KG1 (cell line): ENCODE results near the gene NSUN6.

Experiments
- DNase-seq: peaks from one replicate; lab custom pipeline; 2025; lab: John Stamatoyannopoulos, UW

NSUN6 gene

DNA sequence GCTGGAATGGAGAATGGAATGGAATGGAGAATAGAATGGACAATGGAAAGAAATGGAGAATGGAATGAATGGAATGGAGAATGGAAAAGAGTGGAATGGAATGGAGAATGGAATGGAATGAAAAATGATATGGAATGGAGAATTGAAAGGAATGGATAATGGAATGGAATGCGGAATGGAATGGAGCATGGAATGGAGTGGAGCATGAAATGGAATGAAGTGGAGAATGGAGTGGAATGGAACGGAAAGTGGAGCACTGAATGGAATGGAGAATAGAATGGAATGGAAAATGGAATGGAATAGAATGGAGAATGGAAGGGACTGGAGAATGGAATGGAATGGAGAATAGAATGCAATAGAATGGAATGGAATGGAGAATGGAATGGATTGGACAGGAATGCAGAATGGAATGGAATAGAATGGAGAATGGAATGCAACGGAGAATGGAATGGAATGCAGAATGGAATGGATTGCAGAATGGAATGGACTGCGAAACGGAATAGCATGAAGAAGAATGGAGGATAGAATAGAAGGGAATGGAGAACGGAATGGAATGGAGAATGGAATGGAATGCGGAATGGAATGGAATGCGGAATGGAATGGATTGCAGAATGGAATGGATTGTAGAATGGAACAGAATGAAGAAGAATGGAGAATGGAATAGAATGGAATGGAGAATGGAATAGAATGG lies 89.4 kb downstream of the NSUN6 start:
- no peak for DNase-seq

DNA sequence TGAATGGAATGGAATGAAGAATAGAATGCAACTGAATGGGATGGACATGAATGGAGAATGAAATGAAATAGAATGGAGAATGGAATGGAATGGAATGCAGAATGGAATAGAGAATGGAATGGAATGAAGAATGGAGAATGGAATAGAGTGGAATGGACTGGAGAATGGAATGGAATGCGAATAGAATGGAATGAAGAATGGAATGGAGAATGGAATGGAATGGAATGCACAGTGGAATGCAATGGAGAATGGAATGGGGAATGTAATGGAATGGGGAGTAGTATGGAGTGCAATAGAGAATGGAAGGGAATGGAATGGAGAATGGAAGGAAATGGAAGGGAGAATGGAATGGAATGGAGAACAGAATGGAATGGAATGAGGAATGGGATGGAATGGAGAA lies 93.4 kb downstream of the NSUN6 start:
- no peak for DNase-seq

DNA sequence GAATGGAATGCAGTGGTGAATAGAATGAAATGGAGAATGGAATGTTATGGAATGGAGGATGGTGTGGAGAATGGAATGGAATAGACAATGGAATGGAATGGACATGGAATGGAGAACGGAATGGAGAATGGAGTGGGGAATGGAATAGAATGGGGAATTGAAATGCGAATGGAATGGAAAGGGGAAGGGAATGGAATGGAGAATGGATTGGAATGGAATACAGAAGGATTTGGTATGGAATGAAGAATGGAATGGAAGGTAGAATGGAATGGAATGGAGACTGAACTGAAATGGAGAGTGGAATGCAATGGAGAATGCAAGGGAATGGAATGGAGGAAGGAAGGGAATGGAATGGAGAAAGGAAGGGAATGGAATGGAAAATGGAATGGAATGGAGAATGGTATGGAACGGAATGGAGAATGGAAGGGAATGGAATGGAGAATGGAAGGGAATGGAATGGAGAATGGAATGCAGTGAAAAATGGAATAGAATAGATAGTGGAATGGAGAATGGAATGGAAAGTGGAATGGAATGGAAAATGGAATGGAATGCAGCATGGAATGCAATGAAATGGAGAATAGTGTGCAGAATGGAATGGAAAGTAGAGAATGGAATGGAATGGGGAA lies 94.8 kb downstream of the NSUN6 start:
- DNase-seq = no peak

DNA sequence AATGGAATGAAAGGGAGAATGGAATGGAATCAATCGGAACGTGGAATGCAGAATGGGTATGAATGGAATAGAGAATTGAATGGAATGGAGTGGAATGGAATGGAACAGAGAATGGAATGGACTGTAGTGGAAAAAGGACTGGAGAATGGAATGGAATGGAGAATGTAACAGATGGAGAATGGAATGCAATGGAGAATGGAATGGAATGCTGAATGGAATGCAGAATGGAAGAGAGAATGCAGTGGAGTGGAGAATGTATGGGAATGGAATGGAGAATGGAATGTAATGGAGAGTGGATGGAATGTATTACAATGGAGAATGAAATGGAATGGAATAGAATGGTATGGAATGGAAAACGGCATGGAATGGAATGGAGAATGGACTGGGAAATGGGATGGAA lies 96.9 kb downstream of the NSUN6 start:
- DNase-seq = no peak

DNA sequence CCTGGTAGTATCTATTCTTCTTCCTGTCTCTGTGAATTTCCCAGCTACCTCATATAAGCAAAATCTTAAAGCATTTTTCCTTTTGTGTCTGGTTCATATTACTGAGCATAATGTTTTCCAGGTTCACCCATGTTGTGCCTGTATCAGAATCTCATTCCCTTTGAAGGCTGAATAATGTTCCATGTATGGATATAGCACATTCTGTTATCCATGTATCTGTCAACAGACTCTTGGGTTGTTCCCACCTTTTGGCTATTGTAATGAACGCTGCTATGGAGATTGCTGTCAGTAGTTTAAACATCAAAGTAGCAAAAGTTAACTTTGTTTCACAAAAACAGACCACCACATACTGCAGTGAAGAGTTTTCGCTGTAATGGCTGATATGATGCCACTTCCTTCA lies 99.9 kb downstream of the NSUN6 start:
- no peak for DNase-seq

DNA sequence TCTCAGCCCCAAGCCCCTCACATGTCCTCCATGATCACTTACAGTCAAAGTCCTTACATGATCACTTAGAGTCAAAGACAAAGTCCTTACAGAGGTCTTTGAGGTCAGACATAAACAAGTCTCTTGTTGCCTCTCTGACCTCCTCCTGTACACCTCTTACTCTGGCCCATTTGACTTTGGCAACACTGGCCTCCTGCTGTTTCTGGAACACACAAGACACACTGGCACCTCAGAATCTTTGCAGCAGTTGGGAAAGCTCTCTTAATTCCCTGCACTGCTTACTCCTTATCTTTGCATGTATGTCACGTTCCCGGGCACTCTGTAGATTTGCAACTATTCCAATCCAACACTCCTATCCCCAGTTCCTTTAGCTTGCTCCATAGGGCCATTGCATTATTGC lies 102.3 kb downstream of the NSUN6 start:
- no peak for DNase-seq

DNA sequence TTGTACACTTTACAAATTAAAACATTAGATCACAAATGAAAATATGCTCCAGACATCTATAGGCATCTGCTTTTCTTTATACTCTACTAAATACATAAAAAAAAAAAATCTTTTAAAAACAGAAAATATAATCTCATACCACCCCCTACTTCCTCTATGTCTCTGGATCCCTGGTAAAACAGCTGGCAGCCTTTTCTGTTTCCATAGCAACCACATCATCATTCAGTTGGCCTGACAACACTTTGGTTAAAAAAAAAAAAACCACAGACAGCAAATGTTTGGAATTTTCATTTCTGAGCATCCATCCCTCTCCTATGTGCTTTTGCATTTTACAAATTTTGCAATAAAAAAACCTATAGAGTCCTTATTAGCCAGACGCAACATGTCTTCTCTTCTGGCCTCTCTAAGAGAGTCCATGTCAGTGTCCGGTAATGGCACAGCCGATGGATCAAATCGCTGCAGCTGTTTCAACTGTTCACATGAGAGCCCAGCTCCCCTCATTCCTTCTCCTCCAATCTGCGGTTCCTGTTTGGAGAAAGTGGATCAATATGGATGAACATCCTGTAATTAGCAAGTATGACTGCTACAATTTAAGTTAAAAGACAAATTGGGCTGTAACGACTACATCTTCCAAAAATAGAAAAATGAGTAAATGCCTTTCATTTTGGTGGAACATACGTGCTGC lies 105.6 kb downstream of the NSUN6 start:
- DNase-seq = no peak

DNA sequence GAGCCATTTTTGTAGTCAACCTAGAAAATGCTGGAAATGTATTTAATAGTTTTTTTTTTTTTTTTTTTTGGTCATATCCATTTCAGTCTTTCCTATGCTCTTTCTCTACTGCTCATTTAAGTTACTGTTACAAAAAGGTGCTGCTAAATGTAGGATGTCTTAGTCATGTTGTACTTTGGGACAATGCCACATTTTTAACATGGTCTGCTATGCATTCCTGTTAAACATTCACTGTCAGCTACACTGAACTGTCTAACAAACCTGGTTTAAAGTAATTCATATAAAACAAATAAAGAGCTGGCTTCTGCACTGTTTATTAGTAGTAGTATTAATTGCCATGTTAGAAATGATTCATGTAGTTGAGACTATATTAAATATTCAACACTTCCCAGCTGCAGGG lies 108.6 kb downstream of the NSUN6 start:
- no peak for DNase-seq

DNA sequence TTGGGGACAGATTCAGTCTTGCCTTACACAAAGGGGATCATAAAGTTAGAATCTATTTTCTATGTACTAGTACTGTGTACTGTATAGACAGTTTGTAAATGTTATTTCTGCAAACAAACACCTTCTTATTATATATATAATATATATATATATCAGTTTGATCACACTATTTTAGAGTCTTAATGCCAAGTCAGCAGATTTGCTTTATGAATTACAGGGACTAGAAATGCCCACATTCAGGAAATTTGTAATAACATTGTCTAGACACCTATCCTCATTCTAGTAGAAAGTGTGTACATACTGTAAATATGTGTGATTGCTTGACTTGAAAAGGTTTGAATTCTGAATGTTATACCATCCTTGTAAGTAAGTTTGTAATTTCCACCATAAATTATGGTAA lies 111.2 kb downstream of the NSUN6 start:
- no peak for DNase-seq

DNA sequence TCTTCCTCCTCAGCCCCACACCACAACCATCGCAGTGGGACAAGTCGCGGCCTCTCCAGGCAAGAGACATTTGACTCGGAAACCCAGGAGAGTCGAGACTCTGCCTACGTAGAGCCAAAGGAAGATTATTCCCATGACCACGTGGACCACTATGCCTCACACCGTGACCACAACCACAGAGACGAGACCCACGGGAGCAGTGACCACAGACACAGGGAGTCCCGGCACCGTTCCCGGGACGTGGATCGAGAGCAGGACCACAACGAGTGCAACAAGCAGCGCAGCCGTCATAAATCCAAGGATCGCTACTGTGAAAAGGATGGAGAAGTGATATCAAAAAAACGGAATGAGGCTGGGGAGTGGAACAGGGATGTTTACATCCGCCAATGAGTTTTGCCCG lies 112.1 kb downstream of the NSUN6 start:
- no peak for DNase-seq

DNA sequence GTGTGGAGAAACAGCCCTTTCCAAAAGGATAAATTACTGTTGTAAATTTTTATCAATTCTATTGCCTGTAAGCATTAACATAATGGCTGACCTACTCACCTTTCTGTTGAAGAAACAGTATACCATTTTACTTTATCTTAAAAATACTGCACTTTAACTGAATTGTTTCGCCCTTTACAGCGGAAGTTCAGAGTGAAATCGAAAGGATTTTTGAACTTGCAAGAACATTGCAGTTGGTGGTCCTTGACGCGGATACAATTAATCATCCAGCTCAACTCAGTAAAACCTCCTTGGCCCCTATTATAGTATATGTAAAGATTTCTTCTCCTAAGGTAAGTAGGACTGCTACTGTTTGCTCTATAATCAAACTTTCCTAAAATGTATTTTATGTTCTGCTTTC lies 117.5 kb downstream of the NSUN6 start:
- no peak for DNase-seq

DNA sequence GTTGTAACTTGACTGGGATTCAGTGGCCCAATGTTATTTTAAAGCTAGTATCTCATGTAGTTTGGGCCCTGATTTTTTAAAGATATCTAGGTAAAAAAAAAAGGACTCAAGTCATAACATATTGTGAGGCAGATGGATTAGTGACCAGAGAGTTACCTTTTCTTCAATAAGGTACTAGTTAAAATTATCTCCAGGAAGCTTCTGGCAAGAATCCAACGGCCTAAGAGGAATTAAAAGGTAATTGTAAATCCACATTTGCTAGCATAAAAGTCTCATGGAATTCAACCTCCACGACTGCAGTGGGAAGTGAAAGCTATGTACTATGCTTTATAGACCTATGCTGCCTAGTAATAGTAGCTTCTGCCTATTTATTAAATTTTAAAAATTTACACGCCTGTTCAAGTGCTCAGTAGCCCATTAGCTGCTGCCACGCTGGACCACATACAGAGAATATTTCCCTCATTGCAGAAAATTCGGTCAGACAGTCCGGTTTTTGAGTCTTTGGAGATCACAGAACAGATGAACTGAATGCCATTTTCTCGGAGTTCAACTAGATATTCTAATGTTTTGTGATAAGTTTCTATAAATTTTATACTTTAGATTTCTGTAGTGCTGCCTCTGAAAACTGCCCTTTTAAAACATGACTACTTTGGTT lies 118.4 kb downstream of the NSUN6 start:
- no peak for DNase-seq

DNA sequence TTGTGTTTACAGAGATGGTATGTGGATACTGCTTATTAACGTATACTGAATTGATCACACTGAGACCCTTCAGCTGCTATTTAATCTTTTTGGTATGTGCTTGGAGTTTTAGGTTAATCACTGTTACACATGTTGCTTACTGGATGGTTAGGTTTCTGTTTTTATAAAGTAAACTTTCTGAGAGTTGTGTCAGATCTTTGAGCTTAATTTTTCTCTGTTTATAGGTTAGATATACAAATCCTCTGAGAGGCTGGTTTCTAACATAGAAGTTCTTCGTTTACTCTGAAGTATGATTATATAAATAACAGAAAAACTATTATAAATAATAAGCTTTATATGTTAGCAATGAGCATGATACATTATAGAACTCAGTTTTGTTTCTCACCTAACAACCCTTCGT lies 123.1 kb downstream of the NSUN6 start:
- DNase-seq = no peak

DNA sequence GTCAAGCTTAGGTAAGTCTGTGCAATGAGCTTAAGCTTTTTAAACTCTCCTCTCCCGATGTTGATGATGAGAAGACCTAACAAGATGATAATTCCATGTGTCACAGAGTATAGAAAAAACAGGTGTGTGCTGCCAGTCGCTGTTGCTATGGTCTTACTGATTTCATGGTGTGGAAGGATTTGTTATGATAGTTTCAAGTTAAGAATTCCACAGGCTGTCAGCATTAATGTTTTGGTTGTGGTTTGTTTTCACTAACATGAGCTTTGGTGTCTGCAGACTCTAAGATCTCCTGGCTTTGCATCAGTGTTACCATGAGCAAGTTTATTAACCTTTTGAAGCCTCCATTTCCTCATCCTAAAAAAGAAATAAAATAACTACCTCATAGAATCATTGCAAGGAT lies 123.7 kb downstream of the NSUN6 start:
- DNase-seq = no peak

DNA sequence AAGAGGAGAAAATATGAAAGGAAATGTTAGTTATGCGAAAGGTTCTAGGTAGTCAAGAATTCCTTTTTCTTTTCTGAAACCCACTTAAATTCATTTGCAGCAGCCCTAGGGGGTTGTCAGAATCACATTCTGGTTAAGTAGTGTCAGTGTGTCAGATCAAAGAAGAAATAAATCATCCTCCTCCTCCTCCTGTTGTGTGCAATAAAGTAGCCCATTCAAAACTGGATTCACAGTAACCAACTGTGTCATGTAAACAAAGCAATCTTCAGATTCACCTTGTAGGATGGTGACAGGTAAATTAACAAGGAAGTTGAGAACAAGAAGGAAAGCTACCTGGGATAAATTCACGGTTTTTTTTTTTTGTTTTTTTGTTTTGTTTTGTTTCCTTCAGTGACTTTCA lies 127.5 kb downstream of the NSUN6 start:
- DNase-seq = no peak

DNA sequence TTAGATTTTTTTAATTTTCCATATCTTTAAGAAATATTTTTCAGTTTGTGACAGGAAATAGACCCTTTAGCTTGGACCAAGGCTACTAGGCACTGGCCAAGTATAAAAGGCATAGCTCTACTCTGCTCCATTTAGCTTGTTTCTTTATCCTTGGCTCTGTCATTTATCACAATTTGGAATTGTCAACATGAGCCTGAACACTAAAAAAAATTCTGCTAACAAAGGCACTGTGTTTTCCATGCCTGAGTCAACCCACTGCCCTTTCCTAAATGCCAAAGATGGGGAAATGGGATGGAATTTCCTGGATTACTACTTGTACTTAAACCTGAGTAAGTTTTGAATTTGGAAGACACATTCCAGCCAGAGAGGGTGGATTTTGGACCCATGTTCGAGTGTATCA lies 128.4 kb downstream of the NSUN6 start:
- DNase-seq = no peak

DNA sequence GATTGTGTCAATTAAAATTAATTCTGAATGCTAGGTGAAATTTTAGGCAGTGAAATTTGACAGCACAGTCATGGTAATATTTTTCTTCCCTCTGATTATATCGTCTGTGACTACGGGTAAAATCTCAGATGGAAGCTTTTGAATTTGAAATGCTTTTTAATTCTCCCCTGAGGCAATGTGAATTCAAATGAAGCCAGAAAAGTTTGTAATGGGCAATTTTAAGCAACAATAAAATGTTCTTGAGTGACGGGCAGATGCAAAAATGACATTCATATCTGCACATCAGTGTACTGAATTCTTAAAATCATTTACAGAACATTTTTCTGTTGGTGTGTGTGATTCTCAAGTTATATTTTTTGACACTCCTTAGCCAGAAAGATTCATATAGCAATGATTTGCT lies 134.5 kb downstream of the NSUN6 start:
- no peak for DNase-seq

DNA sequence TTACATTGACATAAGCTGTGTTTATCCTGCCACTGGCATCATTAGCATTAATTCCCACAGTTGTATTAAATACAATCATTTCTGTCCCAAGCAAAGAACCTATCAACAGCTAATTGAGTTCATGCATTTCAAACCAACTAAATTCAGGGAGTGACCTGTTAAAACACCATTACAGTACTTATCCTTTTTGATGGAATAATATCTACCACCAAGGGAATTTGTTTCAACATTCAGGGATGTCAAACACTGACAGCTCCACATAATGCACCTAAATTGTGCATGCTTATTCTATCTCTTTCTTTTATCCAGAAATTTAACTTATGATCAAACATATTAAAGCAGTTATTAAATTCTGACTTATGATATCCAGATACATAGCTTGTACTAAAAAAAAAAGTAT lies 136.8 kb downstream of the NSUN6 start:
- no peak for DNase-seq

DNA sequence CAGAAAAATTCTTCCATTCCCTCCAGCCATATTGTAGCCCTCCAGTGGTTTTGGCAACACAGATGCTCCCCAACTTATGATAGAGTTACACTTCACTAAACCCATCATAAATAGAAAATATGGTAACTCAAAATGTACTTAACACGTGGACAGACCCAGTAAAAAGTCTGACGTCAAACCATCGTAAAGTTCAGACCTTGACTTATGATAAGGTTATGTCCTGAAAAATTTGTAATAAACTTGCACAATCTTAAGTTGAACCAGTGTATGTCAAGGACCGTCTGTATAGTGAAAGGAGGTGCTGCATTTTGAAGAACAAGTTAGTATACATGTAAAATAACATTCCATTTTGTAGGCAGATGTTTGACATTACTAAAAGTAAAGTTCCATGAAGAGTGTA lies 142.8 kb downstream of the NSUN6 start:
- no peak for DNase-seq

DNA sequence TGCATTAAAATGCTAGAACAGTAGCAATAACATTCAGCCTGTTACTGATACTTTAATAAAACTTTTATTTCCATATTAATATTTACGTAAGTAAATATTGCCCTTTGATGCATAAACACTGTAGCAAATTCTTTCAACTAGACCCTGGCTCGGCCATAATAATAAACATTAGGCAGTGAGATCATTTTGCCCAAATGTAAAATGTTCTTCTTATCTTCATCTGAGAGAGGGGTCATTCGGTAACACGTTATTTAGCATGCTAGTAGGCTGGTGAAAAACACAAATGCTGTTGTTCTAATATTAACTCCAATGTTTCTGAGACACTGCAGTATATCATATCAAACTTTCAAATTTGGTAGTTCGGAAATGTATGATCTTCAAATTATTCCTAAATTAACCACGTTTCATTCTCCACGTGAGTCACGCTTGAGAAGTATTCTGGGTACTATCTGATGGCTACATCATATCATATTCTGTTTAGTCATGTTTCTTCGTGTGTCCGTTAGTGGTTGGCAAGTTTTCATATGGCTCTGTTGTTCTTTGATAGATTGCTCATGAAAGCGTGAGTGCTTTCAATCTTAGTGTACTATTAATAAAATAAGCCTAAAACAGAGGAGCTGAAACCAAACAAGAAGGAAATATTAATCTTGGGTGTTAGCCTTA lies 145.8 kb downstream of the NSUN6 start:
- no peak for DNase-seq

DNA sequence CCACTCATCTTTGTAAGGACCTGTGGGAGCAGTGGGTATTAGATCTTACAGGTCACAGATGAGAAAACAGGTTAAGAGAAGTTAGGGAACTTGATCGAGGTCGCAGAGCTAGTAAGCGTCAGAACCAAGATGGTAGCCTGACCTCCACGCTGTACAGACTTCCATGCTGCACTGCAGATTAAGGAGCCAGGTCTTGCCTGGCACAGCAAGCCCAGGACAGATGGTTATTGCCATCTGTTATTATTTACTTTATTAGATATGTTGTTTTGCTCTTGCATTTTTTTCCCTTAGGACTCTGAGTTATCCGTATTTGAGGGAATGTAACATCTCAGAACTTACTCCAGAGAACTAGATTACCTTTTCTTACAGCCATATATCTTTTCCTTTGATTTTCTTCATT lies 147.2 kb downstream of the NSUN6 start:
- DNase-seq = no peak

DNA sequence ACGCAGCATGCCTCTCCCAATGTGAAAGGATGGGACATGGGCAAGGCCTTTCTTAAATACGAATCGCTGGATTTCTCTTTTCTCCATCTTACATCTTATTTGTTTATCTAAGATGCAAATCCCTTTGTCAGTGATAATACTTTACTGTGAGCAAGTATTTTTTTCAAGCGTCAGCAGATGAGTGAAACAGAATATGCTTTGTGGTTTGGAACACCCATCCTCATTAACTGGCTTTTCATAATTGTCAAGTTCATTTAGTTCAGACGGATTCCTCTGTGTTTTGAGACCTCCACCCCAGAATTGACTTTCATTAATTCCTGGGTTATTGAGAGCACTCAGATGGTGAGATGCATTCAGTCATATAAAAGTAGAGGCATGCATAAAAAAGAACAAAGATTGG lies 149.8 kb downstream of the NSUN6 start:
- no peak for DNase-seq

DNA sequence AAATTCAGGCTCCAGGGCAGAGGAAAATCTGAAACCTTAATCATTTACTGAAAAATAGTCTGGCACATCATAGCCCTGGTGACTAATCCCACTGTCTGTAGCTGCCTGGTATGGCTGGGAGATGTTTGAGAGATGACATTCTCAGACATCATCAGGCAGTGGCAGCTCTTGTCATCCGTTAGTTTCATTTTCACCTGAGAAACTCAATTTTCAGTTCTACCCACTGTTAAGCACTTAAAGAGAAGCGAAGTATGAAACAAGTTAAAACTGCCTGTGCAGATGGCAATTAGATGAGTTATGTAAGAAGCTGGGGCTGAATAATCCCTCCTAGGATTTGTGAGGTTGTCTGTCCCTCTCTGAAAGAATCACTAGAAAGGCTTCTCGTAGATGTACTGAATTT lies 150.2 kb downstream of the NSUN6 start:
- no peak for DNase-seq
